Astrocyte of the spinal cord (primary cell): Measurements from ENCODE around the gene FXYD4.

Source experiments
- DNase-seq: peaks from one replicate; pipeline ENCODE4 v3.0.0; 2011; ENCODE audit warnings: low read depth, low spot score
- H3K4me3 ChIP-seq: 2 replicates; pipeline ENCODE4 v1.5.1; 2011; ENCODE audit warnings: low read depth, mild to moderate bottlenecking, low read length, moderate library complexity
- CTCF ChIP-seq: IDR thresholded peaks from 2 replicates; pipeline ENCODE4 v1.5.1; 2012; ENCODE audit warnings: low read depth, mild to moderate bottlenecking, low read length, inconsistent platforms
- in situ Hi-C: cut with HindIII; loops from 2 replicates; pipeline ENCODE4 v1.10.0; 2017; ENCODE audit warnings: low sequenced_read_pairs

FXYD4 gene

GRCh38 chr10:43340101-43340500, 31.3 kb upstream of the FXYD4 start:
- no peak for DNase-seq
- in situ Hi-C loops, result no loop called here
- TF ChIP-seq CTCF, result no peak
- no peak overlapping the region for H3K4me3 ChIP-seq

GRCh38 chr10:43340619-43341018, 30.8 kb upstream of the FXYD4 start:
- DNase-seq, result no peak
- TF ChIP-seq CTCF, result no peak
- in situ Hi-C loops, result no loop called here
- H3K4me3 ChIP-seq, result no peak overlapping the region

GRCh38 chr10:43341450-43341849, 30.0 kb upstream of the FXYD4 start:
- H3K4me3 ChIP-seq, result no peak overlapping the region
- no peak for DNase-seq
- in situ Hi-C loops, result no loop called here
- no peak for TF ChIP-seq CTCF

- in situ Hi-C loops, result no loop called here
- H3K4me3 ChIP-seq, result no peak overlapping the region
- no peak for TF ChIP-seq CTCF
- DNase-seq, result no peak
These were observed 28.9 kb upstream of the FXYD4 start for GRCh38 chr10:43342279-43343125.

GRCh38 chr10:43343126-43343525, 28.3 kb upstream of the FXYD4 start:
- in situ Hi-C loops, result no loop called here
- no peak overlapping the region for H3K4me3 ChIP-seq
- no peak for TF ChIP-seq CTCF
- DNase-seq, result no peak

- in situ Hi-C loops, result no loop called here
- no peak overlapping the region for H3K4me3 ChIP-seq
- no peak for TF ChIP-seq CTCF
These were observed 27.4 kb upstream of the FXYD4 start for GRCh38 chr10:43344051-43344450.

More at GRCh38 chr10:43344051-43344450, 27.4 kb upstream of the FXYD4 start:
- DNase-seq, result no peak
